Bronchial epithelial cell (primary cell): ENCODE results near the gene ACOT6. TPM values are rescaled to one million over a fixed set of nuclear protein-coding genes. Genes with fewer than 3 reads are reported as not detected.

Experiments
- DNase-seq: peaks from one replicate; pipeline ENCODE4 v3.0.0-alpha.2; 2010; ENCODE audit warnings: low read depth
- FAIRE-seq: peaks from 2 replicates; lab custom pipeline; 2011; peaks lifted over from hg19 to GRCh38; lab: Jason Lieb, UNC
- H3K27me3 ChIP-seq: 2 replicates; pipeline ENCODE4 v1.5.1; 2011; ENCODE audit warnings: low read length; ENCODE audit not compliant: control insufficient read depth, insufficient read depth
- H3K36me3 ChIP-seq: 2 replicates; pipeline ENCODE4 v1.5.1; 2011; ENCODE audit warnings: low read length; ENCODE audit not compliant: control insufficient read depth, insufficient read depth
- H3K4me3 ChIP-seq: 2 replicates; pipeline ENCODE4 v1.5.1; 2011; ENCODE audit warnings: mild to moderate bottlenecking, low read depth, low read length, control low read depth
- total RNA-seq: library from RNA; depleted of rRNA; stranded (reverse); fragments of >200 nt; gene quantifications from 2 replicates; pipeline ENCODE4 v1.2.1, GENCODE V29; 2014
- TF ChIP-seq, protein P1 (sequence below): IDR thresholded peaks from 2 replicates; pipeline ENCODE4 v1.5.1; 2011; ENCODE audit warnings: mild to moderate bottlenecking, moderate library complexity, low read length, control low read depth, inconsistent platforms; ENCODE audit not compliant: insufficient read depth, severe bottlenecking

ACOT6 gene
- total RNA-seq, 1 donor from 2014 or later = not detected

- no peaks in the 10 kb centered on the region for H3K36me3 ChIP-seq
- H3K27me3 ChIP-seq = no peaks in the 10 kb centered on the region
- no peak overlapping the region for H3K4me3 ChIP-seq
- TF ChIP-seq, protein P1, sequence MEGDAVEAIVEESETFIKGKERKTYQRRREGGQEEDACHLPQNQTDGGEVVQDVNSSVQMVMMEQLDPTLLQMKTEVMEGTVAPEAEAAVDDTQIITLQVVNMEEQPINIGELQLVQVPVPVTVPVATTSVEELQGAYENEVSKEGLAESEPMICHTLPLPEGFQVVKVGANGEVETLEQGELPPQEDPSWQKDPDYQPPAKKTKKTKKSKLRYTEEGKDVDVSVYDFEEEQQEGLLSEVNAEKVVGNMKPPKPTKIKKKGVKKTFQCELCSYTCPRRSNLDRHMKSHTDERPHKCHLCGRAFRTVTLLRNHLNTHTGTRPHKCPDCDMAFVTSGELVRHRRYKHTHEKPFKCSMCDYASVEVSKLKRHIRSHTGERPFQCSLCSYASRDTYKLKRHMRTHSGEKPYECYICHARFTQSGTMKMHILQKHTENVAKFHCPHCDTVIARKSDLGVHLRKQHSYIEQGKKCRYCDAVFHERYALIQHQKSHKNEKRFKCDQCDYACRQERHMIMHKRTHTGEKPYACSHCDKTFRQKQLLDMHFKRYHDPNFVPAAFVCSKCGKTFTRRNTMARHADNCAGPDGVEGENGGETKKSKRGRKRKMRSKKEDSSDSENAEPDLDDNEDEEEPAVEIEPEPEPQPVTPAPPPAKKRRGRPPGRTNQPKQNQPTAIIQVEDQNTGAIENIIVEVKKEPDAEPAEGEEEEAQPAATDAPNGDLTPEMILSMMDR = no peak
- no peak for DNase-seq
- no peak for FAIRE-seq
Measured at GRCh38 chr14:73616831-73617230, 4.5 kb downstream of the ACOT6 start.

DNA sequence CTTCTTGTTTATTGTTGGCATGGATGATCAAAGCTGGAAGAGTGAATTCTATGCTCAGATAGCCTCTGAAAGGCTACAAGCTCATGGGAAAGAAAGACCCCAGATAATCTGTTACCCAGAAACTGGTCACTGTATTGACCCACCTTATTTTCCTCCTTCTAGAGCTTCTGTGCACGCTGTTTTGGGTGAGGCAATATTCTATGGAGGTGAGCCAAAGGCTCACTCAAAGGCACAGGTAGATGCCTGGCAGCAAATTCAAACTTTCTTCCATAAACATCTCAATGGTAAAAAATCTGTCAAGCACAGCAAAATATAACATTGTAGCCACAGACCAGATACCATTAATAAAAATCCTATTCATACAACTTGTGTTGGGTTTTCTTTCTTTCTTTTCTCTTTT lies 7.2 kb downstream of the ACOT6 start:
- H3K4me3 ChIP-seq = no peak overlapping the region
- TF ChIP-seq, protein P1 = no peak
- FAIRE-seq (no peak), DNase-seq (no peak)
- no peaks in the 10 kb centered on the region for H3K36me3 ChIP-seq
- no peaks in the 10 kb centered on the region for H3K27me3 ChIP-seq

- TF ChIP-seq, protein P1 = no peak
Measured at GRCh38 chr14:73620268-73620667, 8.0 kb downstream of the ACOT6 start.

GRCh38 chr14:73623504-73624054 lies 11.3 kb downstream of the ACOT6 start:
- Histone ChIP-seq H3K36me3 (no peaks in the 10 kb centered on the region), H3K4me3 (no peak overlapping the region), H3K27me3 (no peaks in the 10 kb centered on the region)
- TF ChIP-seq, protein P1 = no peak
- FAIRE-seq (no peak), DNase-seq (no peak)

More at GRCh38 chr14:73620268-73620667, 8.0 kb downstream of the ACOT6 start:
- peak; percentile 18 for FAIRE-seq
- DNase-seq = no peak
- no peaks in the 10 kb centered on the region for H3K36me3 ChIP-seq
- no peak overlapping the region for H3K4me3 ChIP-seq
- no peaks in the 10 kb centered on the region for H3K27me3 ChIP-seq

DNA sequence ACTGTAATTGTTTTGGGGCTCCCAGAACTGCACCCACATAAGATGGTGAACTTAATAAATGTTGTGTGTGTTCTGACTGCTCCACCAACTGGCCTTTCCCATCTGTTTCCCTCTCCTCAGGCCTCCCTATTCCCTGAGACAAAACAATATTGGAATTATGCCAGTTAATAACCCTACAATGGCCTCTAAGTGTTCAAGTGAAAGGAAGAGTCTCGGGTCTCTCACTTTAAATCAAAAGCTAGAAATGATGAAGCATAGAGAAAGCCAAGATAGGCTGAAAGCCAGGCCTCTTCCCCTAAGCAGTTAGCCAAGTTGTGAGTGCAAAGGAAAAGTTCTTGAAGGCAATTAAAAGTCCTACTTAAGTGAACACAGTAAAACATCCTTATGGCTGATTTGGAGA lies 13.4 kb downstream of the ACOT6 start:
- DNase-seq (no peak), FAIRE-seq (no peak)
- Histone ChIP-seq H3K4me3 (no peak overlapping the region), H3K27me3 (no peaks in the 10 kb centered on the region), H3K36me3 (no peaks in the 10 kb centered on the region)
- TF ChIP-seq, protein P1 = no peak

- DNase-seq (no peak), FAIRE-seq (peak; percentile 52)
- TF ChIP-seq, protein P1 = no peak
- Histone ChIP-seq H3K27me3 (no peaks in the 10 kb centered on the region), H3K36me3 (no peaks in the 10 kb centered on the region), H3K4me3 (no peak overlapping the region)
Measured at GRCh38 chr14:73627151-73627558, 14.8 kb downstream of the ACOT6 start.
